ENCODE data around the gene KRTAP4-1.

GRCh38 chr17:41186872-41187271 lies 2.2 kb upstream of the KRTAP4-1 start:
- TF ChIP-seq CTCF (IDR thresholded peaks at IDR 0.05) (no peak), POLR2A (IDR thresholded peaks at IDR 0.05) (no peak)

Measured in adrenal gland (tissue), 5 donors.